Measurements from ENCODE around the gene CD58.
"Not testable (repeated sequence)": the region's sequence is repeated elsewhere in the genome, so short reads cannot be mapped to it uniquely, and the experiment has no call there.

GRCh38 chr1:116593977-116594376 lies 23.2 kb upstream of the CD58 start:
- not testable (repeated sequence) for TF ChIP-seq CTCF (conservative IDR thresholded peaks at IDR 0.05; ENCODE audit: low read depth, low read length); EZH2 (IDR thresholded peaks at IDR 0.05; ENCODE audit: borderline replicate concordance, low read depth, low read length, poor library complexity, severe bottlenecking)

Data from A673 (cell line).